GM12878 (cell line): Measurements from ENCODE around the gene FAM163B.

Source experiments
- EGR1 ChIP-seq, 2 experiments: IDR thresholded peaks; 1 replicate in 1 of 2; 2 replicates in 1 of 2; pipeline ENCODE4 v1.6.1; 2011 to 2012; ENCODE audit warnings: low read depth in 2 of 2, low read length in 2 of 2, borderline replicate concordance in 1 of 2, mild to moderate bottlenecking in 1 of 2, moderate library complexity in 1 of 2
- GABPA ChIP-seq: IDR thresholded peaks from 2 replicates; pipeline ENCODE4 v1.6.1; 2014; ENCODE audit warnings: antibody characterized with exemption, low read depth, mild to moderate bottlenecking, inconsistent platforms
- GATAD2B ChIP-seq: fragments of 450-650 bp; conservative IDR thresholded peaks from 2 replicates; pipeline ENCODE4 v1.6.1; 2017; ENCODE audit warnings: low read depth, mild to moderate bottlenecking, moderate library complexity
- POLR2AphosphoS5 ChIP-seq: IDR thresholded peaks from 2 replicates; pipeline ENCODE4 v1.6.1; 2011; ENCODE audit warnings: mild to moderate bottlenecking, low read length, inconsistent platforms
- REST ChIP-seq: IDR thresholded peaks from 2 replicates; pipeline ENCODE4 v1.6.1; 2012; ENCODE audit warnings: mild to moderate bottlenecking, low read depth, low read length
- TAF1 ChIP-seq: IDR thresholded peaks from 2 replicates; pipeline ENCODE4 v1.6.1; 2011; ENCODE audit warnings: mild to moderate bottlenecking, low read depth, low read length, borderline replicate concordance
- YY1 ChIP-seq: IDR thresholded peaks from 2 replicates; pipeline ENCODE4 v1.6.1; 2011; ENCODE audit warnings: low read depth, mild to moderate bottlenecking, low read length
- TF ChIP-seq, protein P1 (sequence below), 3 experiments: IDR thresholded peaks in 2 of 3; conservative IDR thresholded peaks in 1 of 3; 2 replicates each; pipeline ENCODE4 v1.5.1; 2011; ENCODE audit warnings: low read depth in 3 of 3, low read length in 3 of 3, mild to moderate bottlenecking in 3 of 3, control low read depth in 2 of 3, moderate library complexity in 2 of 3, inconsistent platforms in 1 of 3, mixed read lengths in 1 of 3; ENCODE audit not compliant: control insufficient read depth in 2 of 3, insufficient read depth in 1 of 3; ENCODE audit errors: extremely low read depth in 1 of 3

- TF ChIP-seq GABPA: no peak
- TF ChIP-seq POLR2AphosphoS5: no peak
- no peak for TF ChIP-seq REST
- TF ChIP-seq EGR1 (IDR thresholded peaks at IDR 0.05; ENCODE audit: borderline replicate concordance in 1 of 2, low read depth in 2 of 2, low read length in 2 of 2): no peak
- no peak for TF ChIP-seq TAF1
- TF ChIP-seq, protein P1, sequence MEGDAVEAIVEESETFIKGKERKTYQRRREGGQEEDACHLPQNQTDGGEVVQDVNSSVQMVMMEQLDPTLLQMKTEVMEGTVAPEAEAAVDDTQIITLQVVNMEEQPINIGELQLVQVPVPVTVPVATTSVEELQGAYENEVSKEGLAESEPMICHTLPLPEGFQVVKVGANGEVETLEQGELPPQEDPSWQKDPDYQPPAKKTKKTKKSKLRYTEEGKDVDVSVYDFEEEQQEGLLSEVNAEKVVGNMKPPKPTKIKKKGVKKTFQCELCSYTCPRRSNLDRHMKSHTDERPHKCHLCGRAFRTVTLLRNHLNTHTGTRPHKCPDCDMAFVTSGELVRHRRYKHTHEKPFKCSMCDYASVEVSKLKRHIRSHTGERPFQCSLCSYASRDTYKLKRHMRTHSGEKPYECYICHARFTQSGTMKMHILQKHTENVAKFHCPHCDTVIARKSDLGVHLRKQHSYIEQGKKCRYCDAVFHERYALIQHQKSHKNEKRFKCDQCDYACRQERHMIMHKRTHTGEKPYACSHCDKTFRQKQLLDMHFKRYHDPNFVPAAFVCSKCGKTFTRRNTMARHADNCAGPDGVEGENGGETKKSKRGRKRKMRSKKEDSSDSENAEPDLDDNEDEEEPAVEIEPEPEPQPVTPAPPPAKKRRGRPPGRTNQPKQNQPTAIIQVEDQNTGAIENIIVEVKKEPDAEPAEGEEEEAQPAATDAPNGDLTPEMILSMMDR (IDR thresholded peaks at IDR 0.05 in 2 of 3, conservative IDR thresholded peaks at IDR 0.05 in 1 of 3; ENCODE audit: control insufficient read depth in 2 of 3, extremely low read depth in 1 of 3, insufficient read depth in 1 of 3, low read depth in 3 of 3, low read length in 3 of 3): no peak
- no peak for TF ChIP-seq GATAD2B
- TF ChIP-seq YY1: no peak
Measured at GRCh38 chr9:133584559-133585476, 24.4 kb downstream of the FAM163B start.
